Measurements from ENCODE around the gene LIN9.
A peak's percentile ranks its signal among the peaks of the same experiment; 100 is the strongest.

The LIN9 gene

GRCh38 chr1:226311376-226311775, 2.4 kb upstream of the LIN9 start:
- H3K4me1 ChIP-seq (ENCODE audit: control insufficient read depth in 2 of 2, insufficient read depth in 1 of 2, low read depth in 1 of 2, low read length in 2 of 2): peaks cover 6 to 8% of the 10 kb centered on the region in 2 donors
- WGBS, 2 donors (ENCODE audit: extremely low coverage in 2 of 2, insufficient read length in 2 of 2, insufficient replicate concordance in 1 of 2): no CpG with 5 or more reads among the region's 7 CpGs

GRCh38 chr1:226310637-226311195, 1.8 kb upstream of the LIN9 start:
- H3K18ac ChIP-seq (ENCODE audit: low read length): no peak overlapping the region
- H2BK5ac ChIP-seq (ENCODE audit: low read length): no peak overlapping the region
- H3K27me3 ChIP-seq (ENCODE audit: control insufficient read depth in 3 of 3, insufficient read depth in 3 of 3, low read depth in 1 of 3, low read length in 3 of 3): peaks cover 0 to 3% (median 0%) of the 10 kb centered on the region in 3 experiments
- peaks cover 6 to 8% of the 10 kb centered on the region in 2 donors for H3K4me1 ChIP-seq (ENCODE audit: control insufficient read depth in 2 of 2, insufficient read depth in 1 of 2, low read depth in 1 of 2, low read length in 2 of 2)
- H3K4me2 ChIP-seq (ENCODE audit: insufficient read depth, low read length, poor library complexity, severe bottlenecking): no peak overlapping the region
- H3K9ac ChIP-seq (ENCODE audit: low read depth, low read length, poor library complexity): no peak overlapping the region
- no CpG with 5 or more reads among the region's 2 CpGs for WGBS, 2 donors (ENCODE audit: extremely low coverage in 2 of 2, insufficient read length in 2 of 2, insufficient replicate concordance in 1 of 2)
- no peak overlapping the region for H2BK12ac ChIP-seq (ENCODE audit: low read length)
- no peak for DNase-seq (ENCODE audit: low spot score)
- H3K4me3 ChIP-seq (ENCODE audit: low read length in 2 of 2): no peak overlapping the region
- H4K8ac ChIP-seq (ENCODE audit: low read depth, low read length): no peak overlapping the region
- no peak overlapping the region for H3K27ac ChIP-seq (replicated peaks; ENCODE audit: low read length)
- no peak overlapping the region for H2BK120ac ChIP-seq (ENCODE audit: low read depth, low read length)
- no peak overlapping the region for H2BK15ac ChIP-seq (ENCODE audit: low read length)
- H2AFZ ChIP-seq (ENCODE audit: low read length): no peak overlapping the region
- H3K4ac ChIP-seq (ENCODE audit: low read length): no peak overlapping the region
- H4K91ac ChIP-seq (ENCODE audit: low read depth, low read length, poor library complexity): no peak overlapping the region
- peaks cover 0 to 2% of the 10 kb centered on the region in 2 donors for H3K9me3 ChIP-seq (replicated peaks in 1 of 2; ENCODE audit: control insufficient read depth in 2 of 2, insufficient read depth in 1 of 2, low read depth in 1 of 2, low read length in 2 of 2)
- H3K36me3 ChIP-seq (replicated peaks in 1 of 2; ENCODE audit: control insufficient read depth in 2 of 2, insufficient read depth in 2 of 2, low read length in 2 of 2): no peaks in the 10 kb centered on the region
- H3K79me1 ChIP-seq (ENCODE audit: low read depth, low read length): peaks cover 5% of the 10 kb centered on the region
- H3K23ac ChIP-seq (ENCODE audit: low read depth, low read length, poor library complexity): no peak overlapping the region
- no peak overlapping the region for H2AK5ac ChIP-seq (ENCODE audit: low read depth, low read length)
- no peak overlapping the region for H3K14ac ChIP-seq (ENCODE audit: low read length)

More at GRCh38 chr1:226311376-226311775, 2.4 kb upstream of the LIN9 start:
- H3K14ac ChIP-seq (ENCODE audit: low read length): no peak overlapping the region
- H3K9ac ChIP-seq (ENCODE audit: low read depth, low read length, poor library complexity): no peak overlapping the region
- peaks cover 5% of the 10 kb centered on the region for H3K79me1 ChIP-seq (ENCODE audit: low read depth, low read length)
- H3K27me3 ChIP-seq (ENCODE audit: control insufficient read depth in 3 of 3, insufficient read depth in 3 of 3, low read depth in 1 of 3, low read length in 3 of 3): peaks cover 0 to 3% (median 0%) of the 10 kb centered on the region in 3 experiments
- no peak overlapping the region for H3K4me3 ChIP-seq (ENCODE audit: low read length in 2 of 2)
- H3K18ac ChIP-seq (ENCODE audit: low read length): no peak overlapping the region
- H3K4ac ChIP-seq (ENCODE audit: low read length): no peak overlapping the region
- no peak for DNase-seq (ENCODE audit: low spot score)
- no peak overlapping the region for H2AK5ac ChIP-seq (ENCODE audit: low read depth, low read length)
- H4K8ac ChIP-seq (ENCODE audit: low read depth, low read length): no peak overlapping the region
- H2BK120ac ChIP-seq (ENCODE audit: low read depth, low read length): no peak overlapping the region
- H2BK15ac ChIP-seq (ENCODE audit: low read length): no peak overlapping the region
- H3K4me2 ChIP-seq (ENCODE audit: insufficient read depth, low read length, poor library complexity, severe bottlenecking): no peak overlapping the region
- no peak overlapping the region for H2BK5ac ChIP-seq (ENCODE audit: low read length)
- no peak overlapping the region for H2AFZ ChIP-seq (ENCODE audit: low read length)
- H3K23ac ChIP-seq (ENCODE audit: low read depth, low read length, poor library complexity): no peak overlapping the region
- H3K27ac ChIP-seq (replicated peaks; ENCODE audit: low read length): no peak overlapping the region
- H2BK12ac ChIP-seq (ENCODE audit: low read length): no peak overlapping the region
- H3K9me3 ChIP-seq (replicated peaks in 1 of 2; ENCODE audit: control insufficient read depth in 2 of 2, insufficient read depth in 1 of 2, low read depth in 1 of 2, low read length in 2 of 2): peaks cover 0 to 2% of the 10 kb centered on the region in 2 donors
- H3K36me3 ChIP-seq (replicated peaks in 1 of 2; ENCODE audit: control insufficient read depth in 2 of 2, insufficient read depth in 2 of 2, low read length in 2 of 2): no peaks in the 10 kb centered on the region
- no peak overlapping the region for H4K91ac ChIP-seq (ENCODE audit: low read depth, low read length, poor library complexity)

GRCh38 chr1:226310245-226310540, 1.2 kb upstream of the LIN9 start:
- no CpG with 5 or more reads among the region's 5 CpGs for WGBS, 2 donors (ENCODE audit: extremely low coverage in 2 of 2, insufficient read length in 2 of 2, insufficient replicate concordance in 1 of 2)
- peaks cover 6 to 8% of the 10 kb centered on the region in 2 donors for H3K4me1 ChIP-seq (ENCODE audit: control insufficient read depth in 2 of 2, insufficient read depth in 1 of 2, low read depth in 1 of 2, low read length in 2 of 2)
- no peak overlapping the region for H2AK5ac ChIP-seq (ENCODE audit: low read depth, low read length)
- H2AFZ ChIP-seq (ENCODE audit: low read length): peak overlapping the region; percentile 100
- H3K36me3 ChIP-seq (replicated peaks in 1 of 2; ENCODE audit: control insufficient read depth in 2 of 2, insufficient read depth in 2 of 2, low read length in 2 of 2): no peaks in the 10 kb centered on the region
- no peak overlapping the region for H3K18ac ChIP-seq (ENCODE audit: low read length)
- no peak overlapping the region for H2BK120ac ChIP-seq (ENCODE audit: low read depth, low read length)
- H3K27me3 ChIP-seq (ENCODE audit: control insufficient read depth in 3 of 3, insufficient read depth in 3 of 3, low read depth in 1 of 3, low read length in 3 of 3): peaks cover 0 to 3% (median 0%) of the 10 kb centered on the region in 3 experiments
- no peak overlapping the region for H3K23ac ChIP-seq (ENCODE audit: low read depth, low read length, poor library complexity)
- H3K27ac ChIP-seq (replicated peaks; ENCODE audit: low read length): no peak overlapping the region
- no peak overlapping the region for H4K8ac ChIP-seq (ENCODE audit: low read depth, low read length)
- H2BK12ac ChIP-seq (ENCODE audit: low read length): no peak overlapping the region
- H3K9me3 ChIP-seq (replicated peaks in 1 of 2; ENCODE audit: control insufficient read depth in 2 of 2, insufficient read depth in 1 of 2, low read depth in 1 of 2, low read length in 2 of 2): peaks cover 0 to 2% of the 10 kb centered on the region in 2 donors
- no peak overlapping the region for H3K4me2 ChIP-seq (ENCODE audit: insufficient read depth, low read length, poor library complexity, severe bottlenecking)
- peak overlapping the region in 1 of 2 donors; percentile 97 for H3K4me3 ChIP-seq (ENCODE audit: low read length in 2 of 2)
- DNase-seq (ENCODE audit: low spot score): no peak
- H2BK15ac ChIP-seq (ENCODE audit: low read length): no peak overlapping the region
- no peak overlapping the region for H3K4ac ChIP-seq (ENCODE audit: low read length)
- H3K9ac ChIP-seq (ENCODE audit: low read depth, low read length, poor library complexity): no peak overlapping the region
- no peak overlapping the region for H2BK5ac ChIP-seq (ENCODE audit: low read length)
- peaks cover 5% of the 10 kb centered on the region for H3K79me1 ChIP-seq (ENCODE audit: low read depth, low read length)
- H3K14ac ChIP-seq (ENCODE audit: low read length): no peak overlapping the region
- no peak overlapping the region for H4K91ac ChIP-seq (ENCODE audit: low read depth, low read length, poor library complexity)

- peak overlapping the region; percentile 91 for H3K9ac ChIP-seq (ENCODE audit: low read depth, low read length, poor library complexity)
- H2AK5ac ChIP-seq (ENCODE audit: low read depth, low read length): no peak overlapping the region
- no peak overlapping the region for H4K8ac ChIP-seq (ENCODE audit: low read depth, low read length)
- DNase-seq (ENCODE audit: low spot score): no peak
- peak overlapping the region; percentile 97 to 100 for H3K4me3 ChIP-seq (ENCODE audit: low read length in 2 of 2)
- H3K79me1 ChIP-seq (ENCODE audit: low read depth, low read length): peaks cover 5% of the 10 kb centered on the region
- H3K27me3 ChIP-seq (ENCODE audit: control insufficient read depth in 3 of 3, insufficient read depth in 3 of 3, low read depth in 1 of 3, low read length in 3 of 3): peaks cover 0 to 3% (median 0%) of the 10 kb centered on the region in 3 experiments
- no peak overlapping the region for H4K91ac ChIP-seq (ENCODE audit: low read depth, low read length, poor library complexity)
- peaks cover 6 to 8% of the 10 kb centered on the region in 2 donors for H3K4me1 ChIP-seq (ENCODE audit: control insufficient read depth in 2 of 2, insufficient read depth in 1 of 2, low read depth in 1 of 2, low read length in 2 of 2)
- peaks cover 0 to 4% of the 10 kb centered on the region in 2 donors for H3K36me3 ChIP-seq (replicated peaks in 1 of 2; ENCODE audit: control insufficient read depth in 2 of 2, insufficient read depth in 2 of 2, low read length in 2 of 2)
- H2AFZ ChIP-seq (ENCODE audit: low read length): peak overlapping the region; percentile 100
- peak overlapping the region; percentile 98 for H2BK5ac ChIP-seq (ENCODE audit: low read length)
- no peak overlapping the region for H2BK12ac ChIP-seq (ENCODE audit: low read length)
- H3K23ac ChIP-seq (ENCODE audit: low read depth, low read length, poor library complexity): peak overlapping the region; percentile 16
- H3K9me3 ChIP-seq (replicated peaks in 1 of 2; ENCODE audit: control insufficient read depth in 2 of 2, insufficient read depth in 1 of 2, low read depth in 1 of 2, low read length in 2 of 2): peaks cover 0 to 2% of the 10 kb centered on the region in 2 donors
- H3K4me2 ChIP-seq (ENCODE audit: insufficient read depth, low read length, poor library complexity, severe bottlenecking): peak overlapping the region; percentile 84
- peak overlapping the region; percentile 49 for H3K14ac ChIP-seq (ENCODE audit: low read length)
- H3K27ac ChIP-seq (replicated peaks; ENCODE audit: low read length): peak overlapping the region; percentile 91
- H2BK120ac ChIP-seq (ENCODE audit: low read depth, low read length): peak overlapping the region; percentile 19
- peak overlapping the region; percentile 77 for H2BK15ac ChIP-seq (ENCODE audit: low read length)
- H3K4ac ChIP-seq (ENCODE audit: low read length): no peak overlapping the region
- WGBS, 2 donors (ENCODE audit: extremely low coverage in 2 of 2, insufficient read length in 2 of 2, insufficient replicate concordance in 1 of 2): no CpG with 5 or more reads among the region's 62 CpGs
- H3K18ac ChIP-seq (ENCODE audit: low read length): peak overlapping the region; percentile 98
Measured at GRCh38 chr1:226309398-226310244, 657 bp upstream of the LIN9 start.
